K562 (cell line): ENCODE results near the gene EXTL1. TPM values are rescaled to one million over a fixed set of nuclear protein-coding genes. Genes with fewer than 3 reads are reported as not detected.

ENCODE experiments used
- ATAC-seq: fragments of 200-7000 bp; cut with Tn5 transposase; 3 replicates; pipeline ENCODE4 v1.9.1; 2020; ENCODE audit warnings: moderate library complexity
- BruUV-seq: library from RNA; stranded (reverse); fragments of 400-500 nt; replicated peaks from 2 replicates; lab custom pipeline; 2021; lab: Mats Ljungman, UMichigan
- CTCF ChIA-PET: fragments of 300-600 bp; formaldehyde crosslinking; extraction: SDS; loops from one replicate; lab custom pipeline; 2021; ENCODE audit warnings: low intra/inter-chr PET ratio; lab: Yijun Ruan, JAX
- POLR2A ChIA-PET: fragments of 300-600, 350-650 bp; sonication (Branson Sonifier 250); formaldehyde crosslinking; extraction: SDS; loops from one replicate; lab custom pipeline; 2021; ENCODE audit warnings: antibody characterized with exemption, inconsistent platforms; lab: Yijun Ruan, JAX
- DNase-seq, 4 experiments: peaks; one replicate each; pipeline versions ENCODE4 v3.0.0 to v3.0.0-alpha.2; 2011 to 2018; ENCODE audit warnings: low spot score in 3 of 4, mixed read lengths in 3 of 4; ENCODE audit errors: extremely low read depth in 1 of 4
- FAIRE-seq: peaks from 2 replicates; lab custom pipeline; 2011; peaks lifted over from hg19 to GRCh38; lab: Jason Lieb, UNC
- H2AFZ ChIP-seq: 2 replicates; pipeline ENCODE4 v1.6.0; 2011; ENCODE audit warnings: low read depth, low read length, control low read depth, inconsistent platforms
- H3K27ac ChIP-seq: fragments of 200-600 bp; 3 replicates; pipeline ENCODE4 v1.8.0; 2011; ENCODE audit warnings: low read depth, mild to moderate bottlenecking, control low read depth, inconsistent platforms, low read length, moderate library complexity, mixed read lengths; ENCODE audit errors: extremely low read depth
- H3K27me3 ChIP-seq, 2 experiments: fragments of 300-600 bp in 1 of 2; 2 replicates in 1 of 2; 3 replicates in 1 of 2; pipeline versions ENCODE4 v1.6.0 to v1.8.0; 2011; ENCODE audit warnings: inconsistent platforms in 2 of 2, low read length in 2 of 2, mild to moderate bottlenecking in 1 of 2, mixed read lengths in 1 of 2, moderate library complexity in 1 of 2; ENCODE audit not compliant: control insufficient read depth in 2 of 2, insufficient read depth in 2 of 2
- H3K36me3 ChIP-seq: fragments of 300-600 bp; 3 replicates; pipeline ENCODE4 v1.8.0; 2011; ENCODE audit warnings: mild to moderate bottlenecking, low read length, inconsistent platforms; ENCODE audit not compliant: control insufficient read depth, insufficient read depth
- H3K4me1 ChIP-seq, 2 experiments: fragments of 200-600 bp in 1 of 2; replicated peaks in 1 of 2; 2 replicates in 1 of 2; 3 replicates in 1 of 2; pipeline versions ENCODE4 v1.5.1 to v1.8.0; 2011; ENCODE audit warnings: inconsistent platforms in 2 of 2, low read length in 2 of 2, mild to moderate bottlenecking in 1 of 2, mixed read lengths in 1 of 2, moderate library complexity in 1 of 2; ENCODE audit not compliant: control insufficient read depth in 2 of 2, insufficient read depth in 2 of 2
- H3K4me2 ChIP-seq: 2 replicates; pipeline ENCODE4 v1.6.1; 2011; ENCODE audit warnings: low read length, control low read depth, inconsistent platforms, mixed read lengths; ENCODE audit not compliant: insufficient read depth
- H3K4me3 ChIP-seq: fragments of 200-600 bp; sonication (generic), shearing (Covaris generic); 2 replicates; pipeline ENCODE4 v1.5.1; 2016; ENCODE audit warnings: control low read depth, inconsistent platforms
- H3K79me2 ChIP-seq: fragments of 200-600 bp; 3 replicates; pipeline ENCODE4 v1.8.0; 2011; ENCODE audit warnings: low read length, inconsistent platforms; ENCODE audit not compliant: control insufficient read depth, insufficient read depth
- H3K9ac ChIP-seq, 2 experiments: 2 replicates each; pipeline versions ENCODE4 v1.6.0 to v1.6.1; 2011; ENCODE audit warnings: low read depth in 2 of 2, low read length in 2 of 2, control low read depth in 1 of 2, inconsistent platforms in 1 of 2, mild to moderate bottlenecking in 1 of 2, mixed read lengths in 1 of 2; ENCODE audit not compliant: insufficient read depth in 1 of 2
- H3K9me1 ChIP-seq: one replicate; pipeline ENCODE4 v1.6.0; 2011; ENCODE audit warnings: inconsistent platforms, mild to moderate bottlenecking, low read length, moderate library complexity; ENCODE audit not compliant: control insufficient read depth, insufficient read depth
- H3K9me3 ChIP-seq: replicated peaks from 2 replicates; pipeline ENCODE4 v1.5.1; 2011; ENCODE audit warnings: low read depth, low read length, inconsistent platforms; ENCODE audit not compliant: control insufficient read depth, insufficient read depth
- H4K20me1 ChIP-seq: replicated peaks from 2 replicates; pipeline ENCODE4 v1.6.1; 2011; ENCODE audit warnings: low read length, inconsistent platforms, mixed read lengths; ENCODE audit not compliant: control insufficient read depth, insufficient read depth
- COPS2 ChIP-seq: fragments of 450-650 bp; conservative IDR thresholded peaks from 2 replicates; pipeline ENCODE4 v1.6.1; 2016; ENCODE audit warnings: mild to moderate bottlenecking, moderate library complexity
- EGR1 ChIP-seq: fragments of 450-650 bp; conservative IDR thresholded peaks from 2 replicates; pipeline ENCODE4 v1.6.1; 2017; ENCODE audit warnings: mild to moderate bottlenecking
- FOSL1 ChIP-seq: fragments of 200-800 bp; sonication (Bioruptor generic); conservative IDR thresholded peaks from 2 replicates; pipeline ENCODE4 v1.6.1; 2016; ENCODE audit warnings: missing genetic modification characterization, missing compliant biosample characterization
- GATA2 ChIP-seq: sonication (generic); formaldehyde crosslinking; IDR thresholded peaks from 2 replicates; pipeline ENCODE4 v1.4.0; 2020; ENCODE audit warnings: mild to moderate bottlenecking, missing genetic modification reagents
- HNRNPH1 ChIP-seq: fragments of 200-400 bp; formaldehyde crosslinking; optimal IDR thresholded peaks from 2 replicates; pipeline ENCODE3; 2017; ENCODE audit warnings: low read depth, mild to moderate bottlenecking, low read length, moderate library complexity
- KDM1A ChIP-seq, 2 experiments: fragments of 450-650 bp; IDR thresholded peaks; 2 replicates each; pipeline ENCODE4 v1.6.1; 2016; ENCODE audit warnings: mild to moderate bottlenecking in 2 of 2
- MEIS2 ChIP-seq: fragments of 450-650 bp; IDR thresholded peaks from 2 replicates; pipeline ENCODE4 v1.6.1; 2014; ENCODE audit warnings: mild to moderate bottlenecking; ENCODE audit not compliant: partially characterized antibody
- NFIC ChIP-seq: fragments of 450-650 bp; IDR thresholded peaks from 2 replicates; pipeline ENCODE4 v1.6.1; 2017; ENCODE audit warnings: mild to moderate bottlenecking, inconsistent platforms
- NR4A1 ChIP-seq, 2 experiments: fragments of 250-450 bp in 1 of 2; fragments of 450-650 bp in 1 of 2; sonication (Bioruptor Pico) in 1 of 2; IDR thresholded peaks; 2 replicates each; pipeline versions ENCODE4 v1.4.0 to v1.6.1; 2016 to 2020; ENCODE audit warnings: mild to moderate bottlenecking in 2 of 2, missing compliant biosample characterization in 1 of 2, missing genetic modification characterization in 1 of 2, moderate library complexity in 1 of 2
- RUNX1 ChIP-seq: sonication (generic); IDR thresholded peaks from 2 replicates; pipeline ENCODE4 v1.6.1; 2016; ENCODE audit warnings: antibody characterized with exemption, low read depth
- ZBTB7A ChIP-seq: IDR thresholded peaks from 2 replicates; pipeline ENCODE4 v1.6.1; 2011; ENCODE audit warnings: low read depth, mild to moderate bottlenecking, low read length, moderate library complexity, borderline replicate concordance; ENCODE audit not compliant: control insufficient read depth
- ZNF121 ChIP-seq: sonication (generic); formaldehyde crosslinking; conservative IDR thresholded peaks from 2 replicates; pipeline ENCODE4 v1.8.0; 2022; ENCODE audit warnings: missing genetic modification reagents
- WGBS: fragments of 100-300 bp; shearing (Covaris generic); methylation state at CpG from one replicate; pipeline ENCODE4 v1.1.6; 2016; ENCODE audit warnings: low coverage, mixed read lengths; ENCODE audit not compliant: insufficient coverage; ENCODE audit errors: missing lambda C conversion rate; 5-methylcytosine and 5-hydroxymethylcytosine counted together
- in situ Hi-C: fragments of 300-500 bp; cut with MboI; formaldehyde crosslinking; loops from 4 replicates; pipeline ENCODE4 v1.15.0; 2018; ENCODE audit warnings: inconsistent platforms, mixed read lengths
- intact Hi-C: fragments of 100-400 bp; cut with micrococcal nuclease; formaldehyde crosslinking; loops from 2 replicates; pipeline ENCODE4 v1.14.2; 2022
- polyA plus RNA-seq, 8 experiments: library from polyadenylated mRNA; depleted of rRNA in 4 of 8; stranded (reverse) in 5 of 8; unstranded in 3 of 8; fragments of >200 nt; fragmentation: Nextera tagmentation in 2 of 8; fragmentation: Illumina TruSeq in 1 of 8; extraction: Ambion mirVana in 2 of 8; extraction: Trizol in 1 of 8; gene quantifications; 2 replicates each; pipeline versions ENCODE4 v1.2.1 to v1.2.3, GENCODE V29; 2011 to 2014; ENCODE audit warnings: inconsistent platforms in 1 of 8, missing spikeins in 1 of 8
- total RNA-seq, 7 experiments: library from RNA; depleted of rRNA in 6 of 7; stranded (reverse); fragments of >200 nt in 6 of 7; fragmentation: Illumina TruSeq in 2 of 7; extraction: Trizol in 2 of 7; gene quantifications; 2 replicates each; pipeline versions ENCODE4 v1.2.1 to v1.2.3, GENCODE V29; 2011 to 2021; ENCODE audit warnings: low replicate concordance in 1 of 7
- TF ChIP-seq, protein P1 (sequence below): fragments of 450-650 bp; formaldehyde crosslinking; IDR thresholded peaks from 2 replicates; pipeline ENCODE4 v1.4.0; 2020; ENCODE audit warnings: mild to moderate bottlenecking, moderate library complexity
- TF ChIP-seq, protein P2 (sequence below), 2 experiments: IDR thresholded peaks in 1 of 2; conservative IDR thresholded peaks in 1 of 2; 2 replicates each; pipeline ENCODE4 v1.6.1; 2016; ENCODE audit warnings: low read depth in 2 of 2, mild to moderate bottlenecking in 1 of 2, missing compliant biosample characterization in 1 of 2, missing genetic modification characterization in 1 of 2, moderate library complexity in 1 of 2
- TF ChIP-seq, protein P3 (sequence below): fragments of 200-800 bp; sonication (Bioruptor generic); IDR thresholded peaks from 2 replicates; pipeline ENCODE4 v1.6.1; 2017; ENCODE audit warnings: missing genetic modification characterization, missing compliant biosample characterization

The EXTL1 gene
- total and polyA plus RNA-seq, 9 of the 15 experiments (the other 6 are each of a cell fraction or from before 2014, with no cell fraction given), result 0.04 to 0.23 (median 0.08) TPM; not detected in 3

DNA sequence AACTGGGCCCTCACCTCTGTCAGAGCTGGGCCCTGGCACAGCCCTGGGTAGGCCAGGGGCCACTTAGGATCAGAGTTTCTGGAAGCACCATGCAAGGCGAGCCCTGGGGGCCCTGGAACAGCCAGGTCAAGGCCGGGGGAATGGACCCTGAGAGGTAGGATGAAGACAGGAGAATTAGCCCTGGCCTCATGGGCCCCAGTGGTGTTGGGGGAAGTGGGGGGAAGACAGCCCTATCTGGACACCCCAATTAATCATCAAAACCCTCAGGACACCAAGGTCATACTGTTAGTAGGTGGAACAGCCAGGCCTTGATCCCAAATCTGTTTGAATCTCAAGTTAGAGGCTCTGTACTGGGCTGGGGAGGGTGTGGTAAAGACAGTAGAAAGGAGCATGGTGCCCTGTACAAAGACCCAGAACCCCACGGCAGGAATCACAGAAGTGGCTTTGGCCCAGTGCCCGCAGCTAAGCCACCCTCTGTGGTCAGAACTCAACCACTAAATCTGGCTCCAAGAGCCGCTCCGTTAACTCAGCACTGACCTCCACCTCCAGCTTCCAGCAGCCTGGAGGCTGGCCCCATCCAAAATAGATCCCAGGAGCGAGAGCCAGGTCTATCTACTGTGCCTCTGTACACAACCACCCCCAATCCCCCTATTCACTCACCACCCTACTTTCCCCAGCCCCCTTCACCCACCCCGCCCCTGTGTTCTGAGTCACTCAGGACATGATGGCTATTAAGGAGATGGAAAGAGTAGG lies 59.9 kb downstream of the EXTL1 start:
- H2AFZ ChIP-seq, result peak overlapping the region; percentile 60
- 53% methylated on average over 8 of the region's 8 CpGs for WGBS
- H4K20me1 ChIP-seq, result no peaks in the 10 kb centered on the region
- no peaks in the 10 kb centered on the region for H3K9me3 ChIP-seq
- intact Hi-C loops (no loop called here), in situ Hi-C loops (no loop called here)
- no peak overlapping the region; the same call in 1 of the 2 replicates for H3K4me2 ChIP-seq
- H3K27ac ChIP-seq, result no peak overlapping the region
- no peaks in the 10 kb centered on the region for H3K79me2 ChIP-seq
- ChIA-PET CTCF (no interaction called here), POLR2A (interaction anchor here (0.8 to 4.8 kb wide), 3 partner anchors 11 to 15 kb away, joined by 3 to 33 read pairs (median 5); no protein-coding TSS in a partner anchor)
- no peaks in the 10 kb centered on the region for H3K36me3 ChIP-seq
- H3K9me1 ChIP-seq, result no peaks in the 10 kb centered on the region
- H3K9ac ChIP-seq, result peak overlapping the region; percentile 10 to 82; a peak in 3 of 4 replicates
- H3K27me3 ChIP-seq, result no peaks in the 10 kb centered on the region
- peaks cover 19 to 49% of the 10 kb centered on the region in 2 experiments for H3K4me1 ChIP-seq
- FAIRE-seq (no peak), ATAC-seq (peak; percentile 40), DNase-seq (peak in 3 of 4 experiments; percentile 51 to 56 (median 54))
- H3K4me3 ChIP-seq, result no peak overlapping the region
- no TSS peak for BruUV-seq
- no peak for TF ChIP-seq COPS2
- no peak for TF ChIP-seq GATA2
- TF ChIP-seq HNRNPH1, result no peak
- TF ChIP-seq EGR1, result peak; percentile 37
- TF ChIP-seq NFIC, result peak; percentile 74
- peak; percentile 50; the same call in 1 of the 2 replicates for TF ChIP-seq ZBTB7A
- TF ChIP-seq, protein P1, sequence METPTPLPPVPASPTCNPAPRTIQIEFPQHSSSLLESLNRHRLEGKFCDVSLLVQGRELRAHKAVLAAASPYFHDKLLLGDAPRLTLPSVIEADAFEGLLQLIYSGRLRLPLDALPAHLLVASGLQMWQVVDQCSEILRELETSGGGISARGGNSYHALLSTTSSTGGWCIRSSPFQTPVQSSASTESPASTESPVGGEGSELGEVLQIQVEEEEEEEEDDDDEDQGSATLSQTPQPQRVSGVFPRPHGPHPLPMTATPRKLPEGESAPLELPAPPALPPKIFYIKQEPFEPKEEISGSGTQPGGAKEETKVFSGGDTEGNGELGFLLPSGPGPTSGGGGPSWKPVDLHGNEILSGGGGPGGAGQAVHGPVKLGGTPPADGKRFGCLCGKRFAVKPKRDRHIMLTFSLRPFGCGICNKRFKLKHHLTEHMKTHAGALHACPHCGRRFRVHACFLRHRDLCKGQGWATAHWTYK (CRISPR knock-in tag), result 0 out of 2 replicates have a peak, but pooled peaks have one; percentile 24
- TF ChIP-seq FOSL1 (tag), result peak; percentile 35; the same call in 1 of the 2 replicates
- no peak for TF ChIP-seq ZNF121 (CRISPR knock-in tag)
- TF ChIP-seq MEIS2, result peak; percentile 62
- TF ChIP-seq, protein P2, sequence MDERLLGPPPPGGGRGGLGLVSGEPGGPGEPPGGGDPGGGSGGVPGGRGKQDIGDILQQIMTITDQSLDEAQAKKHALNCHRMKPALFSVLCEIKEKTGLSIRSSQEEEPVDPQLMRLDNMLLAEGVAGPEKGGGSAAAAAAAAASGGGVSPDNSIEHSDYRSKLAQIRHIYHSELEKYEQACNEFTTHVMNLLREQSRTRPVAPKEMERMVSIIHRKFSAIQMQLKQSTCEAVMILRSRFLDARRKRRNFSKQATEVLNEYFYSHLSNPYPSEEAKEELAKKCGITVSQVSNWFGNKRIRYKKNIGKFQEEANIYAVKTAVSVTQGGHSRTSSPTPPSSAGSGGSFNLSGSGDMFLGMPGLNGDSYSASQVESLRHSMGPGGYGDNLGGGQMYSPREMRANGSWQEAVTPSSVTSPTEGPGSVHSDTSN (CRISPR knock-in tag; IDR thresholded peaks at IDR 0.05; ENCODE audit: low read depth), result no peak
- TF ChIP-seq, protein P2 (tag; conservative IDR thresholded peaks at IDR 0.05; ENCODE audit: low read depth), result 0 out of 2 replicates have a peak, but pooled peaks have one; percentile 18
- TF ChIP-seq RUNX1, result 0 out of 2 replicates have a peak, but pooled peaks have one; percentile 10
- TF ChIP-seq KDM1A (IDR thresholded peaks at IDR 0.05), result peak; percentile 84 to 86
- TF ChIP-seq NR4A1 (CRISPR knock-in tag; IDR thresholded peaks at IDR 0.05), result no peak
- TF ChIP-seq NR4A1 (tag; IDR thresholded peaks at IDR 0.05), result 0 out of 2 replicates have a peak, but pooled peaks have one; percentile 56
- TF ChIP-seq, protein P3, sequence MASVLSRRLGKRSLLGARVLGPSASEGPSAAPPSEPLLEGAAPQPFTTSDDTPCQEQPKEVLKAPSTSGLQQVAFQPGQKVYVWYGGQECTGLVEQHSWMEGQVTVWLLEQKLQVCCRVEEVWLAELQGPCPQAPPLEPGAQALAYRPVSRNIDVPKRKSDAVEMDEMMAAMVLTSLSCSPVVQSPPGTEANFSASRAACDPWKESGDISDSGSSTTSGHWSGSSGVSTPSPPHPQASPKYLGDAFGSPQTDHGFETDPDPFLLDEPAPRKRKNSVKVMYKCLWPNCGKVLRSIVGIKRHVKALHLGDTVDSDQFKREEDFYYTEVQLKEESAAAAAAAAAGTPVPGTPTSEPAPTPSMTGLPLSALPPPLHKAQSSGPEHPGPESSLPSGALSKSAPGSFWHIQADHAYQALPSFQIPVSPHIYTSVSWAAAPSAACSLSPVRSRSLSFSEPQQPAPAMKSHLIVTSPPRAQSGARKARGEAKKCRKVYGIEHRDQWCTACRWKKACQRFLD (CRISPR knock-in tag), result 0 out of 2 replicates have a peak, but pooled peaks have one; percentile 40
